ENCODE measurements around the gene TMEM255B. TPM values are rescaled to one million over a fixed set of nuclear protein-coding genes. Genes with fewer than 3 reads are reported as not detected.

Gene TMEM255B
- total RNA-seq, 1 donor = 0.43 TPM

DNA sequence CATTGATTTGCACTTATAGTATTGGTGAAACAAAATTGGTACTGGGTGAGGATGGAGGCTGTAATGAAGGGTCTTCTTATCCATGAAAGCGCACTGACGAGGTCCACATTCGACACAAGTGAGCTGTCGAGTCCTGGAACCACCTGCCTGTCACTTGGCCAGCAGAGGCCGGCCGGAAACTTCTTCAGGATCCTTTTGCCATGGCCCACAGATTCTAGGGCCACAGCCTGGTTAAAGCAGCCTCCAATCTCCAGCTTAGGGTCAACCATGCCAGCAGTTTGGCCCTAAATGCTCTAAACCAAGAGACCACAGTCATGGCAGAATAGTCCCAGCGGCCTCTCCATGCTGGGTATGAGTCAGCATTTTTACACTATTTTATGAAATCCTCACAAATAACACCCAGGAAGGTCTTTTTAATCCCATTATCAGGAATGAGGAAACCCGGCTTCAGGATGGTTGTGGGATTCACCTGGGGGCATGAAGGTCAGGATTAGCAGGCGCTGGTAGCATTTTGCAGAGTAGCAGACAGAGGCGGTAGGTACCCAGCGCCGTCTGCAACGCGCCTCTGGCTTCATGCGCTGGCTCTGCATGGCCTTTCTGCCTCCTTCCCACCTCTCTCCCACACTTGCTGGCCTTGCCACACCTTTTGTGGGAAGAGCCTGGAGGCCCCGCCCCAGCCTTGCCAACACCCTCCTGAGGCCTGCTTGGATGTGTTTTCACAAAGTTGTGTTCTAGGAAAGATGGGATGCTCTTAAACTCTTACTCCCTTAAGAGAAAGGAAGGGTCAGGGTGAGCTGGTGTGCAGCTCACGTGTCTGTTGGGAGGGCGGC, 89.6 kb downstream of the TMEM255B start:
- TF ChIP-seq, protein P1, sequence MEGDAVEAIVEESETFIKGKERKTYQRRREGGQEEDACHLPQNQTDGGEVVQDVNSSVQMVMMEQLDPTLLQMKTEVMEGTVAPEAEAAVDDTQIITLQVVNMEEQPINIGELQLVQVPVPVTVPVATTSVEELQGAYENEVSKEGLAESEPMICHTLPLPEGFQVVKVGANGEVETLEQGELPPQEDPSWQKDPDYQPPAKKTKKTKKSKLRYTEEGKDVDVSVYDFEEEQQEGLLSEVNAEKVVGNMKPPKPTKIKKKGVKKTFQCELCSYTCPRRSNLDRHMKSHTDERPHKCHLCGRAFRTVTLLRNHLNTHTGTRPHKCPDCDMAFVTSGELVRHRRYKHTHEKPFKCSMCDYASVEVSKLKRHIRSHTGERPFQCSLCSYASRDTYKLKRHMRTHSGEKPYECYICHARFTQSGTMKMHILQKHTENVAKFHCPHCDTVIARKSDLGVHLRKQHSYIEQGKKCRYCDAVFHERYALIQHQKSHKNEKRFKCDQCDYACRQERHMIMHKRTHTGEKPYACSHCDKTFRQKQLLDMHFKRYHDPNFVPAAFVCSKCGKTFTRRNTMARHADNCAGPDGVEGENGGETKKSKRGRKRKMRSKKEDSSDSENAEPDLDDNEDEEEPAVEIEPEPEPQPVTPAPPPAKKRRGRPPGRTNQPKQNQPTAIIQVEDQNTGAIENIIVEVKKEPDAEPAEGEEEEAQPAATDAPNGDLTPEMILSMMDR (IDR thresholded peaks at IDR 0.05; ENCODE audit: insufficient read depth, low read depth, low read length) = no peak
- H3K4me3 ChIP-seq (ENCODE audit: low read depth, low read length) = no peak overlapping the region
- no peak for DNase-seq (ENCODE audit: low read depth)

DNA sequence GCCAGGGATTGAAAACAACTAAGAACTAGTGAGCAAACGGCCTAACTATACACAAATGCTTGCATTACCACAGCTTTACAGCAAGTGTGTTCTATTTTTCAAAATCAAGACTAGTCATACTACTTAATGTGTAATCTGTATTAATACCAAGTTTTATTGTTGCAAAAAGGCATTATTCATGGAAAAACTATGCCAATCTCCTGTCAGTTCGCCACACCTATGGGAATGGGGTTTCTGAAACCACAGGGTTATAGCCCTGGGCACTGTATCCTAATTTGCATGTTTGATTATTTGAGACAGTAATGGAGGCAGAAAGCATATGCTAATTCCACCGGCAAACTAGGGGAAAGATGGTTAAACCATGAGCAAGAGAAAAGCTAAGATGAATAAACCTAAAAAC, 90.5 kb downstream of the TMEM255B start:
- TF ChIP-seq, protein P1 (IDR thresholded peaks at IDR 0.05; ENCODE audit: insufficient read depth, low read depth, low read length) = no peak
- no peak for DNase-seq (ENCODE audit: low read depth)
- no peak overlapping the region for H3K4me3 ChIP-seq (ENCODE audit: low read depth, low read length)

DNA sequence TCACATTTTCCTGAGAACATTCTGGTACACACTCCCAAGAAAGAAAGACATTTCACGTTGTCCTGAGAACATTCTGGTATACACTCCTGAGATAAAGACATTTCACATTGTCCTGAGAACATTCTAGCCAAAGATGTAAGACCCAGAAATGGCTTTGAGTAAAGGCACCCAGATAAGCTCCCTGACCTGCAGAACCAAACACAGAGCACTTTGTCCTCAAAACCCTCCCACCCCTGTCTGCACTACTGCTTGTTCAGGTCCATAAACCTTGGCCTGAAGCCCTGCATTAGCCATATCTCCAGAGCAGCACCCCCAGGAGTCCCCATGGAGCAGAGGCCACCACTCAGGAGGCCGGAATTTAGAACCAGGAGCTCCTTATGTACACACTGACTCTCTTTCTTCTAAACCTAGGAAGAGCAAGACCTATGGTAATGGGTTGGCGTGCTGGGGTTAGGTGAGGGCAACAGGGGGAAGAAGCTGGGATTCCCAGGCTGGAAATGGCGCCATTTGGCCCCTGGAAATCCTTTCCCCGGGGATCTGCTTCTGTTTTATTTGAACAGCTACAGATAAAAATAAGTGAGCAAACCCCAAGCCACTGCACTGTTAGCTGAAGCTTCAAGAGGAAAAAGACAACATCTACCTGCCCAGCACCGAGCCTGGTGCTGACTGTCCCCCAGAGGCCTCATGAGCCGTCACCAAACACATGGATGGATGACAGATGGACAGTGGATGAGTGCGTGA, 91.1 kb downstream of the TMEM255B start:
- TF ChIP-seq, protein P1 (IDR thresholded peaks at IDR 0.05; ENCODE audit: insufficient read depth, low read depth, low read length) = no peak
- no peak for DNase-seq (ENCODE audit: low read depth)
- no peak overlapping the region for H3K4me3 ChIP-seq (ENCODE audit: low read depth, low read length)

DNA sequence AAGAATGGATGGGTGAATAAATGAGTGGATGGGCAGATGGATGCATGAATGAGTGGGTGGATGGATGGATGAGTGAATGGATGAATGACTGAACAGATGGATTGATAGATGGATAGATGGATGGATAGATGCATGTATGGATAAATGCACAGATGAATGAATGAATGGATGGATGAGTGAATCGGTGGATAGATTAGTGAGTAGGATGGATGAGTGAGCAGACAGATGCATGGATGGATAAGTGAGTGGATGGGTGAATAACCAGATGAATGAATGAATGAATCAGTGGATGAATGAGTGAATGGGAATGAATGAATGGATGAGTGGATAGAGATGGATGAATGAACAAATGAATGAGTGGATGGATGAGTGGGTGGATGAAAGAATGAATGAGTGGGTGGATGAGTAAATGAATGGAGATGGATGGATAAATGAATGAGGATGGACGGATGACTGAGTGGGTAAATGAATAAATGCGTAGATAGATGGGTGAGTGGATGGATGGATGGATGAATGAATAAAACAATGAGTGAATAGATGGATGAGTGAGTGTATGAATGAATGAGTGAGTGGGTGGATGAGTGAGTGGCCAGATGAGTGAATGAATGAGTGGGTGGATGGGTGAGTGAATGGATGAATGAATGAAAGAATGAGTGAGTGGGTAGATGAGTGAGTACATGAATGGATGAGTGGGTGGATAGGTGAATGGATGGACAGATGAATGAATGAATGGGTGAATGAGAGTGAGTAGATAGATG, 91.9 kb downstream of the TMEM255B start:
- H3K4me3 ChIP-seq (ENCODE audit: low read depth, low read length) = no peak overlapping the region
- TF ChIP-seq, protein P1 (IDR thresholded peaks at IDR 0.05; ENCODE audit: insufficient read depth, low read depth, low read length) = no peak
- no peak for DNase-seq (ENCODE audit: low read depth)

DNA sequence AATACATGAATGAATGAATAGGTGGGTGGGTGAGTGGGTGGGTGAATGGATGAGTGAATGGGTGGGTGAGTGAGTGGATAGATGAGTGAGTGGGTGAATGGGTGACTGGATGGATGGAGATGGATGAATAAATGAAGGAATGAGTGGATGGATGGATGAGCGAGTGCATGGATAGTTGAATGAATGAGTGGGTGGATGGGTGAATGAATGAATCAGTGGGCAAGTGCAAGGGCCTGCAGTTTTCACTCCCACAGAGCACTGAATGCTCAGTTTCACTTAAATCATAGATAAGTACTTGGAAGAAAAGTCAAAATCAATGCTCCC, 92.4 kb downstream of the TMEM255B start:
- DNase-seq (ENCODE audit: low read depth) = no peak
- TF ChIP-seq, protein P1 (IDR thresholded peaks at IDR 0.05; ENCODE audit: insufficient read depth, low read depth, low read length) = no peak
- H3K4me3 ChIP-seq (ENCODE audit: low read depth, low read length) = no peak overlapping the region

DNA sequence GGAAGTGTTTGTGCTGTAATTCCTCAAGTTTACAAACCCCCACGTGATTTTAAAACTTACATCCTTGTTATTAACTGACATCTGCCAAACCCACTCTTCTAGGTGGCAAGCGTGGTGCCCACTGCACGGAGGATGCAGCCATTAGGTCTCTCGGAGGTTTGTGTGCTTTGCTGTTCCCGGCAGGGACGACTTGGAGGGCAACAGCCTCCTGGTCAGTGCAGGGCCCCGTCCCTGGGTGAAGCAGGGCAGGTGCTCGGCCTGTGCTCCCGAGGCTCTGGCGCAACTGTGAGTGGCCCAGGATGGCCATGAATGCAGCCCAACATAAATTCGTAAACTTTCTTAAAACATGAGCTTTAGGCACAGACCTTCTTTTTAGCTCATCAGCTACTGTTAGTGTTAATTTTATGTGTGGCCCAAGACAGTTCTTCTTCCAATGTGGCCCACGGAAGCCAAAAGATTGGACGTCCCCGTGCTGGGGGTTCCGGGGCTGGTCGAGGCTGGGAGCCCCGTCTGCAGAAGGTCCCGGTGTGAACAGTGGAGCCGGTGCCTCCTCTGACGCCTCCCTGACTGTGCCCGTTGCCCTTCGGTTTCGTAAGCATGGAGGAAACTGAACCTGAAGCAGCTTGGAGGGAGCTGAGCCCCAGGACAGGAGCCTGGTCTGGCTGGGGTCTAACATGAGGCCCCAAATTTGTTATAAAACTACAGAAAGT, 93.0 kb downstream of the TMEM255B start:
- no peak overlapping the region for H3K4me3 ChIP-seq (ENCODE audit: low read depth, low read length)
- TF ChIP-seq, protein P1 (IDR thresholded peaks at IDR 0.05; ENCODE audit: insufficient read depth, low read depth, low read length) = no peak
- no peak for DNase-seq (ENCODE audit: low read depth)

Data from fibroblast of villous mesenchyme (primary cell).